Stimulated activated naive CD8-positive, alpha-beta T cell treated with anti-CD3 and anti-CD28 coated beads, Interleukin-15, amount 100 ng/mL, for 72 hours (primary cell): ENCODE results near the gene MND1.

ENCODE experiments used
- ATAC-seq: fragments of 150-1000 bp; cut with Tn5 transposase; 2 replicates; pipeline ENCODE4 v1.10.0; 2021; ENCODE audit warnings: mild to moderate bottlenecking, moderate library complexity
- DNase-seq, 2 donors: peaks; one replicate each; pipeline ENCODE4 v3.0.0; 2021 to 2022
- H3K27ac Mint-ChIP-seq, 2 donors: one replicate each; pipeline ENCODE4 v1.8.0; 2022; ENCODE audit warnings: mild to moderate bottlenecking in 2 of 2, mixed read lengths in 2 of 2, moderate library complexity in 2 of 2
- H3K27me3 Mint-ChIP-seq: one replicate; pipeline ENCODE4 v1.8.0; 2022; ENCODE audit warnings: mixed read lengths
- H3K4me1 Mint-ChIP-seq: one replicate; pipeline ENCODE4 v1.8.0; 2022; ENCODE audit warnings: mild to moderate bottlenecking, mixed read lengths
- H3K4me3 Mint-ChIP-seq, 2 donors: one replicate each; pipeline ENCODE4 v1.8.0; 2022; ENCODE audit warnings: mild to moderate bottlenecking in 2 of 2, mixed read lengths in 2 of 2, moderate library complexity in 1 of 2
- H3K9me3 Mint-ChIP-seq, 2 donors: one replicate each; pipeline ENCODE4 v1.8.0; 2022; ENCODE audit warnings: mixed read lengths in 2 of 2

The MND1 gene

DNA sequence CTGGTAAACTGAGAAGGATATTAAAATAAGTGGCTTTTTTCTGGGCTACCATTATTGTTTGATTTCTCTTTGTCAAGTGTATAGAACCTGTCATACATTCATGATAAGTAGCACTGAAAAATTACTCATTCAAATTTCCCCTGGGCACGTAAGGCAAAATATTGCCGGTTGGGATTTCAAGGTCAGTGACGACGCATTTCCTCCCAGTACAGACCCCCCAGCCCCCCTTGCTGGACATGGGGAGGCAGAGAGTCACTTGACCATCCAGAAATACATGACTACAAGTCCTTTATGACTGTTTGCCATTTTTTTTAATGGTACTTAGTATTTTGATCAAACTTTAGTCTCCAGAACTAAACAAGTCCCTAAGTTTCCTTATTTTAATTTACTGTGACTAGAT lies 6.8 kb upstream of the MND1 start:
- H3K9me3 Mint-ChIP-seq: no peaks in the 10 kb centered on the region
- peaks cover 27% of the 10 kb centered on the region for H3K27me3 Mint-ChIP-seq
- DNase-seq (no peak), ATAC-seq (no peak)
- H3K4me3 Mint-ChIP-seq: no peak overlapping the region
- H3K4me1 Mint-ChIP-seq: peaks cover 6% of the 10 kb centered on the region
- no peak overlapping the region for H3K27ac Mint-ChIP-seq

DNA sequence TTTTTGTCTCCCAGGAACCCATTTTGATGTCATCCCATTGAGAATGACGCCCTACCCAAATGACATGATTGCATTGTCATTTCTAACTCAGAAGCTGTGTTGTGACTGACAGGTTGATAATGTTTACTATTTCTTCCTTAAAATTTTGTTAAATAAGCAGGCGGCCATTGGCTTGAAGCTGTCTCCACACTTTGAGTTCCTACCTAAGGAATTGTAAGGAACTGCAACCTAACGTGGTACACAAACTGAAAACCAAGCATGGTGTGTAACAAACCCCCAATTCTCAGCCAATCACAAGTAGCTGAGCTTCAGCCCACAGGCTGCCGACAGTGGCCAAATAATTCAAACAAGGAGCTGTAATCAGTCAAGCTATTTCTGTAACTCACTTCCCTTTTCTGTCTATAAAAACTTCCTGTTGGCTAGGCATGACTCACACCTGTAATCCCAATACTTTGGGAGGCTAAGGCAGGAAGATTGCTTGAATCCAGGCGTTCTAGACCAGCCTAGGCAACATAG lies 2.9 kb upstream of the MND1 start:
- ATAC-seq (no peak), DNase-seq (no peak)
- Mint-ChIP-seq H3K27me3 (peaks cover 34% of the 10 kb centered on the region), H3K27ac (no peak overlapping the region), H3K4me1 (peaks cover 18% of the 10 kb centered on the region), H3K4me3 (no peak overlapping the region), H3K9me3 (no peaks in the 10 kb centered on the region)

DNA sequence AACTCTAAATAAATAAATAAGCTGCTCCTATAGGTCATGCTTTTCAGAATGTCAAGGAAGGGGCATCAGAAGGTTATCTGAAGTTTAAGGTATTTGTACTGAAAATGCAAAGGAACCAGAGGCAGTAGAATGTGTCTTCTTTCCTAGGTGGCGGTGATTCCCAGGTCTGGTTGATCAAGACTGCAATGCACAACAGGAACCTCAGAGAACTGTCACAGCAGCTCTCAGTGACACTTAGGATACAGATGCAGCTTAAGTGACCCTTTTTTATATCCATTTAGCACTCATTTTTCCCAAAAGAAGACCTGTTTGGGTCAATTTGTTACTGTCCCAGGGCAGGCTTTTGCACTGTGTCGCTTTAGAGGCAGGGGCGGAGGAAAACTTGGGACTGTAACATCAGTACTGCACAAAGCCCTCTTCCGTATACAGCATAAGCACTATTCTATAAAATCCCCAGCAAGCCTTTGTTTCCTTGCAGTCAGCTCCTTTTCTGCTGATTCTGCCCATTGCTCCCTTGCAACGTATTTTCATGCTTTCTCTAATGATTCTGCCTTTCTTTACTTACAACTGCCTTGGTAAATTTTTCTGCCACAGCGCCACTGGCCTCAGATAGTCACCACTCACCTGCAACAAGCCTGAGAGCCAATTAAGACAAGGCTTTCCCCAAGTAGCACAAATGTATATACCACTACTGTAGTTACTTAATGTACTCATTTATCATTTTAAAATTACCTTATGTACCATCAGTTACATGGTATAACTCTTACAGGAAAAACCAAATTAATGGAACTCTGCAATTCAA lies 1.5 kb upstream of the MND1 start:
- Mint-ChIP-seq H3K4me1 (peaks cover 32% of the 10 kb centered on the region), H3K4me3 (peak overlapping the region in 1 of 2 donors; percentile 16), H3K27ac (no peak overlapping the region), H3K27me3 (peaks cover 34% of the 10 kb centered on the region), H3K9me3 (no peaks in the 10 kb centered on the region)
- ATAC-seq (no peak), DNase-seq (no peak)

DNA sequence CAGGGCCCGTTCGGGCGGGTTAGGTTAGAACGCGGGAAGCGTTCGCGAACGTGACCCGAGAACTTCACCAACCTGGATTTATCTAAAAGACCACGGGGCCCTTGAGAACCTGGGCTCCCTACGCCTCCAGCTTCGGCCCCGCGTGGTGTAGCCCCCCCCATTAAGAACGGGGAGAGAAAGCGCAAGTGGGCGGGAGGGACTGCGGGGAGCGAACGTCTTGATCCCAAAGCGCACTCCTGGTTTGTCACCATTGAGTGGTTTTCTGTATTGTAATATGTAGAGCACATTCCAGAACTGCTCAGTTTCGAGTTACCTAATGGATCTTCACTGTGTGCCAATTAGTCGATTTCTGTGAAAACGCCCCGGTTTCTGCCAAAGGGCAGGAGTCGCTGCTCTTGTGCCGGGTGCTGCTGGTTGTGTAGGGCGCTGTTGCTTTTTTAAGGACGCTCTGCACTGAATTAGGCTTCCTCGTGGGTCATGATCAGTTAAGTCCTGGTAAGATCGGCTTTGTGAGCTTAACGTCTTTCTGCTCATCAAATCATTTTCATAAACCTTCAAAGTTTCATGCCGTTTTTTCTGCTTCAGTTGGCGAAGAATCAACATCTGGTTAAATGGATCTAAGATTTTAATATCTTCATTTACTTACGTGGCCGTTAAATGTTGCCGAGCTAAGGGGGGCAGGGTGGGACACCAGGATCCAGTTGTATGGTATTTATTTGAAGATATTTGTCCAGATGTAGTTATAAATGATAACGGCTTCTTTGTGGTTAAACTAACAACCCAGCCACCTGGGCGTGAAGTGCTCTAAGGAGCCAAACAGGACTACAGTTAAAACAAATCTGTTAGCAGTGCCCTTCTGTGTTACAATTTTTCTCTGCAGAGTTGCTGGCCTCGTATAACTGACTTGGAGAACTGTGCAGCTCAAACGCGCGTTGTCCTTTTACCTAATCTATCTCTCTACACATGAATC lies 809 bp downstream of the MND1 start:
- ATAC-seq (peak; percentile 55), DNase-seq (peak; percentile 48 to 66)
- peak overlapping the region; percentile 91 to 93 for H3K4me3 Mint-ChIP-seq
- peaks cover 43% of the 10 kb centered on the region for H3K4me1 Mint-ChIP-seq
- peak overlapping the region; percentile 87 to 97 for H3K27ac Mint-ChIP-seq
- H3K9me3 Mint-ChIP-seq: no peaks in the 10 kb centered on the region
- H3K27me3 Mint-ChIP-seq: peaks cover 29% of the 10 kb centered on the region

DNA sequence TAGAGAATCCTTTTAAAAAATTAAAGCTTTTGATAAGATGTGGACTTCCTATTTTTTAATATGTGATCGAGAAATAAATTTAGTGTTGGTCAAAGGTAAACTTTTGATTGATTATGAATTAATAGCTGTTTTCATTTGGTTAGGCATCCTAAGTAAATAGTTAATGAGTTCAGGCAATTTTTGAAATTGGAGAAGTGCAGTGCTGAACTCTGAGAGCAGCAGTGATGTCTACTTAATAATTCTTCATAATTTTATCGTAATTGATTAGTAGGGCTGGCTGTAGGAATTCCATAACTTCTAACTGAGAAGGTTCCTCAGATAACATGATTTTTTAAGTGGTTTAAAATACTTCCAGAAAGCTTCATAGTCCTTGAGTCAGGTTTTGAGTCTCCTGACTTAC lies 1.5 kb downstream of the MND1 start:
- Mint-ChIP-seq H3K4me3 (peak overlapping the region; percentile 91 to 93), H3K27ac (no peak overlapping the region)

DNA sequence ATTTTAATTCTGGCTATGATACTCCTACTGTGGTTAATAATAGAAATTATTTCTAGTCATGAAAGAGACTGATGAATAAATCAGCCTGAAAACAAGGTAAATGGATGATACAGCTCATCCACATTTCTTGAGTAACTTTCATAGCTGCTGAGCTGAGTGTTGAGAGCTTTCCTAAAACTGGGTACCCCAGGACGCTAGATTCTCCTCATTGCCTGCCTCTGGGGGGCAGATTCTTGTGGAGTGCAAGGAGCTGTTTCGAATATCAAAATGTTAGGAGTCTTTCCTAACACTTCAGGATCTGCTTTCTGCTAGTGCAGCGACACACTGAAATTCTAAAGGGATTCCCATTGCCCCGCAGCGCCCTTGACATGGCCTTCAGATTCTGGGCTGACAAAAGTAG lies 2.1 kb downstream of the MND1 start:
- Mint-ChIP-seq H3K27ac (no peak overlapping the region), H3K27me3 (peaks cover 16% of the 10 kb centered on the region), H3K4me3 (no peak overlapping the region), H3K4me1 (peaks cover 43% of the 10 kb centered on the region), H3K9me3 (no peaks in the 10 kb centered on the region)
- DNase-seq: no peak
- ATAC-seq: no peak

More for the DNA sequence above, 1.5 kb downstream of the MND1 start:
- Mint-ChIP-seq H3K27me3 (peaks cover 21% of the 10 kb centered on the region), H3K4me1 (peaks cover 43% of the 10 kb centered on the region), H3K9me3 (no peaks in the 10 kb centered on the region)
- no peak for DNase-seq
- no peak for ATAC-seq

DNA sequence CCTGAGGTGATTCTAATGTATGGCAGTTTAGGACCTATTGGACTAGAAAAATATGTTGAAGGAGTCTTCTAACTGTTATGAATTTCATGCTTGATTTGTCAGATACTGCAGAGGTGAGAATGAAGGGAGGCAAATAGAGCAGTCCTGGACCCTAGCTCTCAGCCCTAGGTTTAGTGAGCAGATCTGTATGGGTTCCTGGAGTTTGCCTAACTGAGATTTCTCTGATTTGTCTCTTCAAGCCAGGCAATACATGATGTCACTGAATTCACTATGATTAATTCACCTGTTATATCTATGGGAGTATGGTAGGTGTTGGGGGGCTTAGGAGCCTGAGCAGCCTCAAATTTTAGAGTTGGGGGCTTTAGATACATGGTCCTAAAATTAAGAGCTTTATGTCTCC lies 2.6 kb downstream of the MND1 start:
- Mint-ChIP-seq H3K27me3 (peaks cover 13% of the 10 kb centered on the region), H3K4me3 (no peak overlapping the region), H3K27ac (no peak overlapping the region), H3K4me1 (peaks cover 43% of the 10 kb centered on the region), H3K9me3 (no peaks in the 10 kb centered on the region)
- ATAC-seq (no peak), DNase-seq (no peak)

DNA sequence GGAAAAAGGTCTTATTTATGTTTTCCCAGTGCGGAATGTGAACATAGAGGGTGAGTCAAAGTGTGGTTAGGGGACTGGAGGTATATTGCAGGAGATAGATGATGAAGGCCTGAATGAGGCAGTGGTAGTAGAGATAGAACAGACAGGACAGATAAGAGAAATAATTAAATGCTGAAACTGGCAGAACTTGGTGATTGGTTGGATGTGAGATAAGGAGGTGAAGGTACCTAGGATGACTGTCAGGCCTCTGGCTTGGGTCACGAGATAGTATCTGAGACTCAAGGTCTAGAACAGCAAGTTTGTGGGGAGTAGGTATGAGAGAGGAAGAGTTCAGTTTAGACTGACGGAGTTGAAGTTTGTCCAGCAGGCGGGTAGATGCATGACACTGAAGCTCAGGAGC lies 3.5 kb downstream of the MND1 start:
- H3K4me3 Mint-ChIP-seq: no peak overlapping the region
- H3K27ac Mint-ChIP-seq: peak overlapping the region in 1 of 2 donors; percentile 34
- peaks cover 43% of the 10 kb centered on the region for H3K4me1 Mint-ChIP-seq
- H3K9me3 Mint-ChIP-seq: no peaks in the 10 kb centered on the region
- no peak for ATAC-seq
- H3K27me3 Mint-ChIP-seq: peaks cover 5% of the 10 kb centered on the region
- DNase-seq: no peak

DNA sequence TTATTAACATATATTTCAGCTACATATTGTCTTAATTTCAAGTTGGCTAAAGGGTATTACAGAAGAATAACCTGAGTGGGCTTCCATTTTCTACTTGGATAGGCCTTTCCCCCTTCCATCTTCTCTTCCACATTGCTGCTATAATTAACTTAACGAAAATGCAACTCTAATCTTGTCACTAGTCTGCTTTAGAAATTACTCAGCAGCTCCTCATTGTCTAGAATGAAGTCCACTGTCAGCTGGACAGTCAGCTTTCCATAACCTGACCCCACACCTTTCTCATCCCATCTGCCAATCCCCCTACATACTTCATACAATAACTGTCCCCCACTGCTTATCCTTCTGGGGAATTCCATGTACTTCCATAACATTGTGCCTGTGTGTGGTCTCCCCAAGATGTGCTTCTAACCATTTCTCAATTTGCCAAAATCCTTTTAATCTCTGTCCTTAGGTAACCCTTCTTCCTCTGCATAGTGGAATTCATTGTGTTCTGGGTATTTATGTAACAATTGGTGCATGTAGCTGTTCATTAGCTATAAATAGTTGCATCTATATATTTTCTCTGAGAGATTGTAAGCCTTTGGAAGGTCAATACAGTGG lies 4.8 kb downstream of the MND1 start:
- ATAC-seq (no peak), DNase-seq (no peak)
- H3K27ac Mint-ChIP-seq: no peak overlapping the region
- no peak overlapping the region for H3K4me3 Mint-ChIP-seq
- H3K27me3 Mint-ChIP-seq: no peaks in the 10 kb centered on the region
- H3K9me3 Mint-ChIP-seq: no peaks in the 10 kb centered on the region
- peaks cover 31% of the 10 kb centered on the region for H3K4me1 Mint-ChIP-seq

DNA sequence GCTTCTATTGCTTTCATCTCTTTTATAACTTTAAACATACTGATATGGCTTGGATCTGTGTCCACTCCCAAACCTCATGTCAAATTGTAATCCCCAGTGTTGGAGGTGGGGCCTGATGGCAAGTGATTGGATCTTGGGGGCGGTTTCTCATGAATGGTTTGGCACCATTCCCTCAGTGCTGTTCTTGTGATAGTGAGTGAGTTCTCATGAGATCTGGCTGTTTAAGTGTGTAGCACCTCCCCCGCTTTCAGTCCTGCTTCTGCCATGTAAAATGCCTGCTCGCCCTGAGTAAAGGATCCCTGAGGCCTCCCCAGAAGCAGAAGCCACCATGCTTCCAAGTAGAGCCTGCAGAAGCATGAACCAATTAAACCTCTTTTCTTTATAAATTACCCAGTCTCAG lies 17.7 kb downstream of the MND1 start:
- Mint-ChIP-seq H3K27ac (no peak overlapping the region), H3K9me3 (no peaks in the 10 kb centered on the region), H3K4me1 (peaks cover 19% of the 10 kb centered on the region), H3K27me3 (no peaks in the 10 kb centered on the region), H3K4me3 (no peak overlapping the region)
- no peak for DNase-seq
- ATAC-seq: no peak

DNA sequence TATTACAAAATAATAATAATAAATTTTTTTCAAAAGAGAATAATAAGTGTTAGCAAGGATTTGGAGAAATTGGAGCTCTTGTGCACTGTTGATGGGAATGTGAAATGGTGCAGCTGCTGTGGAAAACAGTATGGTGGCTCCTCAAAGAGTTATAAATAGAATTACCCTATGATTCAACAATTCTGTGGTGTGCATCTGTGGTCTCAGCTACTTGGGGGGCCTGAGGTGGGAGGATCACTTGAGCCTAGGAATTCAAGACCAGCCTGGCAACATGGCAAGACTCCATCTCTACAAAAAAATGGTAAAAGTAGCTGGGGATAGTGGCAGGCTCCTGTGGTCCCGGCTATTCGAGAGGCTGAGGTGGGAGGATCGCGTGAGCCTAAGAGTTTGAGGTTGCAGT lies 19.6 kb downstream of the MND1 start:
- ATAC-seq: no peak

DNA sequence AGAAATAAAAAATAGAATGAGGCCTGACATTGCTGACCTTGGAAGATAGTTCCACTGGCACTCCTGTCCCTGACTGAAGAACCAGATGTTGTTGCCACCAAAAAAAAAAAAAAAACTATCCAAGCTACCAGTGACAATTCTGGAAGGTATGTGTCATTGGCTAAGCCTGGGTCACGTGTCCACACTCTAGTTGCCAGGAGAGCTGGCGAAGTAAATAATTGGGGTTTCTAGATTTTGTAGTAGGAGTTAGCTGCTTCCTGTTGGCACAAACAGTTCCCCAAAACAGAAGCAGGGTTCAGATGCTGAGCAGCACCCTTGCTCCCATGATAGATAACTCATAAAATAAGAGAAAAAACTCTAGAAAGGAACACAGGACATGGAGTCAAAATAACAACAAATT lies 20.5 kb downstream of the MND1 start:
- peak overlapping the region in 1 of 2 donors; percentile 36 for H3K27ac Mint-ChIP-seq
- no peaks in the 10 kb centered on the region for H3K9me3 Mint-ChIP-seq
- H3K4me3 Mint-ChIP-seq: no peak overlapping the region
- H3K27me3 Mint-ChIP-seq: no peaks in the 10 kb centered on the region
- ATAC-seq (no peak), DNase-seq (no peak)
- H3K4me1 Mint-ChIP-seq: peaks cover 20% of the 10 kb centered on the region

More for the DNA sequence above, 19.6 kb downstream of the MND1 start:
- Mint-ChIP-seq H3K27me3 (no peaks in the 10 kb centered on the region), H3K4me1 (peaks cover 20% of the 10 kb centered on the region), H3K9me3 (no peaks in the 10 kb centered on the region), H3K4me3 (no peak overlapping the region), H3K27ac (no peak overlapping the region)
- DNase-seq: no peak

DNA sequence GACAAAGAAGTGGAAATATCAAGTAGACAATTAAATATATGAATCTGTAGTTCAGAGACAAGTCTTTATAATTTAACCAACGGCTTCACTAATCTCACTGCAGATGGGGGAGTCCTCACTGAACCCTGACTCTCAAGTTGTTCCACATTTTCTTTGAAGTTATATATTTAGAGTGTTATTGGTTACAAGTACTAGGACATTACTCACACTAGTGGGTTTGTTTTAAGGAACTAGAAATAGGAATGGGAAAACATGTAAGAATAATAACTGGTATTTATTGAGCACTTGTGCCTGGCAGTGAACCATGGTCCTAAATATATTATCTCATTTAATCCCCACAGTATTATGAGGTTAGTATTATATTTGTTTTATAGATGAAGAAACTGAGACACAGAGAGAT lies 22.0 kb downstream of the MND1 start:
- ATAC-seq (no peak), DNase-seq (no peak)
- Mint-ChIP-seq H3K27me3 (no peaks in the 10 kb centered on the region), H3K4me1 (peaks cover 20% of the 10 kb centered on the region), H3K4me3 (no peak overlapping the region), H3K27ac (no peak overlapping the region), H3K9me3 (peaks cover under 1 to 3% of the 10 kb centered on the region in 2 donors)

DNA sequence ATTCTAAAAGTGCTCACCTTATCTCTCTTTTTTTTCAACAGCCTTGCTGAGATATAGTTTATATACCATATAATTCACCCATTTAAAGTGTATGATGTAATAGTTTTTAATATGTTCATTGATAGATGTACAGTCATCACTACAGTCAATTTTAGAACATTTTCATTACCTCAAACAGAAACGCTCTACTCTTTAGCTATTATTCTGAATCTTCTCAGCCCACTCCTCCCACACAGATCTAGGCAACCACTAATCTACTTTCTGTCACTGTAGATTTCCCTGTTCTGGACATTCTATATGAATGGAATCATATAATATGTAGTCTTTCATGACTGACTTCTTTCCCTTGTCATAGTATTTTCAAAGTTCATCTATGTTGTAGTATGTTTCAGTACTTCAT lies 22.6 kb downstream of the MND1 start:
- H3K9me3 Mint-ChIP-seq: peaks cover 5 to 9% of the 10 kb centered on the region in 2 donors
- H3K4me3 Mint-ChIP-seq: no peak overlapping the region
- no peak for DNase-seq
- no peaks in the 10 kb centered on the region for H3K27me3 Mint-ChIP-seq
- H3K4me1 Mint-ChIP-seq: peaks cover 20% of the 10 kb centered on the region
- peak; percentile 73 for ATAC-seq
- peak overlapping the region in 1 of 2 donors; percentile 7 for H3K27ac Mint-ChIP-seq

DNA sequence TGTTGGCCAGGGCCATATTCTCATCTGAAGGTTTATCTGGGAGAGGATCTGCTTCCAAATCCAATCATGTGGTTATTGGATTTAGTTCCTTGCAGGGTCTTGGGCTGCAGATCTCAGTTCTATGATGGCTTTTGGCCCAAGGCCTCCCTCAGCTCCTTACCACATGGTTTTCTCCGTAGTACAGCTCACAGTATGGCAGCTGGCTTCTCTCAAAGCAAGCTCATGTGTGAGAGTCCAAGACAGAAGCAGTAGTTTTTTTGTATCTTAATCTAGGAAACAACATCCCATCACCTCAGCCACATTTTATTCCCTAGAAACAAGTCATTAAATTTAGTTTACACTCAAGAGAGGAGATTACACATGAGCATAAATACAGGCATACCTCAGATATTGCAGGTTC lies 24.5 kb downstream of the MND1 start:
- Mint-ChIP-seq H3K4me1 (peaks cover 13% of the 10 kb centered on the region), H3K4me3 (no peak overlapping the region), H3K27ac (no peak overlapping the region), H3K9me3 (peaks cover 11 to 22% of the 10 kb centered on the region in 2 donors), H3K27me3 (no peaks in the 10 kb centered on the region)
- no peak for DNase-seq
- ATAC-seq: no peak
